HEK293T (cell line): Measurements from ENCODE around the gene TMEFF2.
"Not testable (repeated sequence)": the region's sequence is repeated elsewhere in the genome, so short reads cannot be mapped to it uniquely, and the experiment has no call there.

Source experiments
- CTCF ChIA-PET: fragments of 350-600 bp; formaldehyde crosslinking; extraction: SDS; loops from one replicate; lab custom pipeline; 2021; ENCODE audit warnings: antibody characterized with exemption, inconsistent platforms; lab: Yijun Ruan, JAX
- POLR2A ChIA-PET: fragments of 350-600 bp; formaldehyde crosslinking; extraction: SDS; loops from one replicate; lab custom pipeline; 2020; ENCODE audit warnings: antibody characterized with exemption, inconsistent platforms; lab: Yijun Ruan, JAX
- DNase-seq: peaks from one replicate; pipeline ENCODE4 v3.0.0; 2012; ENCODE audit warnings: mixed read lengths; ENCODE audit errors: extremely low spot score
- ARNT ChIP-seq: fragments of 450-650 bp; IDR thresholded peaks from 2 replicates; pipeline ENCODE4 v1.6.1; 2017; ENCODE audit warnings: mild to moderate bottlenecking
- BHLHE40 ChIP-seq: fragments of 450-650 bp; IDR thresholded peaks from 2 replicates; pipeline ENCODE4 v1.6.1; 2016; ENCODE audit warnings: mild to moderate bottlenecking, moderate library complexity, borderline replicate concordance
- CTBP1 ChIP-seq: fragments of 450-650 bp; IDR thresholded peaks from 2 replicates; pipeline ENCODE4 v1.6.1; 2016; ENCODE audit warnings: borderline replicate concordance
- ELF4 ChIP-seq: fragments of 450-650 bp; IDR thresholded peaks from 2 replicates; pipeline ENCODE4 v1.6.1; 2017; ENCODE audit warnings: antibody characterized with exemption
- FOXA1 ChIP-seq: fragments of 450-650 bp; IDR thresholded peaks from 2 replicates; pipeline ENCODE4 v1.6.1; 2016; ENCODE audit warnings: mild to moderate bottlenecking
- FOXK2 ChIP-seq: fragments of 450-650 bp; IDR thresholded peaks from 2 replicates; pipeline ENCODE4 v1.6.1; 2016; ENCODE audit warnings: mild to moderate bottlenecking
- FOXM1 ChIP-seq: fragments of 450-650 bp; IDR thresholded peaks from 2 replicates; pipeline ENCODE4 v1.6.1; 2017; ENCODE audit warnings: mild to moderate bottlenecking, borderline replicate concordance
- HDGF ChIP-seq: fragments of 450-650 bp; IDR thresholded peaks from 2 replicates; pipeline ENCODE4 v1.6.1; 2017; ENCODE audit warnings: antibody characterized with exemption, borderline replicate concordance
- L3MBTL2 ChIP-seq: fragments of 450-650 bp; conservative IDR thresholded peaks from 2 replicates; pipeline ENCODE4 v1.6.1; 2016; ENCODE audit warnings: mild to moderate bottlenecking
- LEF1 ChIP-seq: fragments of 450-650 bp; IDR thresholded peaks from 2 replicates; pipeline ENCODE4 v1.6.1; 2017; ENCODE audit warnings: mild to moderate bottlenecking, borderline replicate concordance
- NFRKB ChIP-seq: fragments of 450-650 bp; IDR thresholded peaks from 2 replicates; pipeline ENCODE4 v1.6.1; 2016; ENCODE audit warnings: mild to moderate bottlenecking, moderate library complexity
- PKNOX1 ChIP-seq: fragments of 450-650 bp; IDR thresholded peaks from 2 replicates; pipeline ENCODE4 v1.6.1; 2016
- SP1 ChIP-seq: fragments of 450-650 bp; IDR thresholded peaks from 2 replicates; pipeline ENCODE4 v1.6.1; 2017
- SUZ12 ChIP-seq: fragments of 450-650 bp; IDR thresholded peaks from 2 replicates; pipeline ENCODE4 v1.6.1; 2016; ENCODE audit warnings: mild to moderate bottlenecking
- TARDBP ChIP-seq: fragments of 450-650 bp; IDR thresholded peaks from 2 replicates; pipeline ENCODE4 v1.6.1; 2016
- ZNF384 ChIP-seq: fragments of 450-650 bp; IDR thresholded peaks from 2 replicates; pipeline ENCODE4 v1.6.1; 2016

TMEFF2 gene

GRCh38 chr2:192122141-192122540, 72.6 kb downstream of the TMEFF2 start:
- no peak for TF ChIP-seq HDGF
- TF ChIP-seq BHLHE40 = no peak
- no peak for TF ChIP-seq ELF4
- TF ChIP-seq LEF1 = no peak
- no peak for TF ChIP-seq FOXA1
- TF ChIP-seq FOXM1 = no peak
- ChIA-PET POLR2A (no interaction called here), CTCF (interaction anchor here (0.7 kb wide), 1 partner anchor 101 kb away, joined by 3 read pairs; no protein-coding TSS in a partner anchor)
- DNase-seq = no peak

DNA sequence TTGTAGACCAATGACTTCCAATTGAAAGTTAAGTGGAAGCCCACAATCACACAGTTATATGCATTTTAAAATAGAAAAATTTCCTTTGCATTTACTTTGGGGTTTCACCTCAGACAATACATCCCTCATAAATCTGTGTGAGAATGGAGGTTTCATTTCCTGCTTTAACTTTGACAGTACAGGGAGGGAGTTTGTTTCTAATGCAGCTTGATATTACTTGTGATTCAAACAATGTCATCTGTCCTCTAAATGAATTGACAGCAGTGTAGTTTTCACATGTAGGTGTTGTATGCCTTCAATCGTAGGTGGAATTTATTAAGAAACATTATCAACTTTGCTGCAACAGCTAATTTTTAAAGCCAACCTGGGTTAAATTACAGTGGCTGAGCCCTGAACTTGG, 75.2 kb downstream of the TMEFF2 start:
- no peak for DNase-seq
- CTCF ChIA-PET = no interaction called here
- TF ChIP-seq SP1 (no peak), ELF4 (no peak), HDGF (no peak), PKNOX1 (no peak), LEF1 (no peak), TARDBP (no peak), CTBP1 (no peak), L3MBTL2 (no peak), ARNT (no peak), NFRKB (no peak), ZNF384 (no peak), FOXM1 (no peak), FOXK2 (no peak), SUZ12 (no peak)
- POLR2A ChIA-PET = no interaction called here

DNA sequence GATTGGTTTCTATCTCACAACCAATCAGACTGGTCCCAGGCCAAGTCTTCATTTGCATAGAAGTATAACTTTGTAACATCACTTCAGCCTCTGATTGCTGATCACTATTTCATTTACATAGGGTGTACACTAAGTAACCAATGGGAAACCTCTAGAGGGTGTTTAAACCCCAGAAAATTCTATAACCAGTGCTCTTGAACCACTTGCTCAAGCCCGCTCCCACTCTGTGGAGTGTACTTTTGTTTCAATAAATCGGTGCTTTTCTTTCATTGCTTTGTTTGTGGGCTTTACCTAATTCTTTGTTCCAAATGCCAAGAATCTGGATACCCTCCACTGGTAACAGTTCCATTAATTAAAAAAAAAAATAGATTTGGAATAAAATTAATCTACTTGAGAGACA, 77.0 kb downstream of the TMEFF2 start:
- DNase-seq = no peak
- ChIA-PET POLR2A (no interaction called here), CTCF (no interaction called here)
- no peak for TF ChIP-seq FOXK2
- no peak for TF ChIP-seq SP1
- no peak for TF ChIP-seq BHLHE40
- TF ChIP-seq ZNF384 = no peak

DNA sequence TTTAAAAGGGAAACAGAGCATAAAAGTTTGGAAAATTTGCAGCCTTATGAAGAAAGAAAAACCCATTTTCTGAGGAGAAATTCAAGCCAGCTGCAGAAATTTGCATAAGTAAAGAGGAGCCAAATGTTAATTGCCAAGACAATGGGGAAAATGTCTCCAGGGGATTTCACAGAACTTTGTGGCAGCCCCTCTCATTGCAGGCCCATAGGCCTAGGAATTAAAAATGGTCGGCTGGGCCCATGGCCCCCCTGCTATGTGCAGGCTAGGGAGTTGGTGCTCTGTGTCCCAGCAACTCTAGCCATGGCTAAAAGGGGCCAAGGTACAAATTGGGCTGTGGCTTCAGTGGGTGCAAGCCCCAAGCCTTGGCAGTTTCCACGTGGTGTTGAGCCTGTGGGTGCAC, 83.2 kb downstream of the TMEFF2 start:
- DNase-seq, CTCF ChIA-PET, POLR2A ChIA-PET: not testable (repeated sequence)

DNA sequence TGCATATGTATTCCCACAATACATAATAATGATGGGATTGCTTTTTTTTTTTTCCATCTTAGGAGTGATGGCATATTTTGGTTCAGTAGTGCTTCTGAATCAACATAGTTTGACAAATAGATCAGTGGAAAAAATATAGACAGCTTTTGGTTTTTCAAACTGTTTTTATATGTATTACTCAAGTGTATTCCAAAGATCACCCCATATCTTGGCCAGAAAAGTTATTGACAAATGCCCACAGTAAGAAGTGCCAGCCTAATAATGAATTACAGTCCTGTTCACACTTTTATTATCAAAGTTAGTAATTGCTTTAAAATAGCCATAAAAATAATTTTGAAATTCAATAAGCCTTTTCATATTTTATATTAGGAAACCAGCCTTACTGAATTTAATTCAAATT, 95.0 kb downstream of the TMEFF2 start:
- DNase-seq = no peak
- no peak for TF ChIP-seq FOXK2
- no peak for TF ChIP-seq LEF1
- no peak for TF ChIP-seq BHLHE40
- TF ChIP-seq FOXM1 = no peak
- no peak for TF ChIP-seq ELF4
- no peak for TF ChIP-seq HDGF
- TF ChIP-seq CTBP1 = no peak
- no peak for TF ChIP-seq PKNOX1
- TF ChIP-seq FOXA1 = no peak
- TF ChIP-seq TARDBP = no peak
- CTCF ChIA-PET = no interaction called here
- POLR2A ChIA-PET = no interaction called here

- POLR2A ChIA-PET = no interaction called here
- CTCF ChIA-PET = no interaction called here
- DNase-seq = no peak
- TF ChIP-seq FOXA1 = no peak
- no peak for TF ChIP-seq TARDBP
- no peak for TF ChIP-seq SUZ12
- TF ChIP-seq FOXK2 = no peak
- TF ChIP-seq NFRKB = no peak
- TF ChIP-seq CTBP1 = no peak
Measured at GRCh38 chr2:192098814-192099491, 95.8 kb downstream of the TMEFF2 start.

- no peak for TF ChIP-seq LEF1
- TF ChIP-seq FOXM1 = no peak
- TF ChIP-seq L3MBTL2 = no peak
- TF ChIP-seq ARNT = no peak
- no peak for TF ChIP-seq SUZ12
- no peak for TF ChIP-seq ZNF384
- POLR2A ChIA-PET = no interaction called here
- DNase-seq = no peak
- CTCF ChIA-PET = no interaction called here
Measured at GRCh38 chr2:192091476-192091875, 103.3 kb downstream of the TMEFF2 start.

DNA sequence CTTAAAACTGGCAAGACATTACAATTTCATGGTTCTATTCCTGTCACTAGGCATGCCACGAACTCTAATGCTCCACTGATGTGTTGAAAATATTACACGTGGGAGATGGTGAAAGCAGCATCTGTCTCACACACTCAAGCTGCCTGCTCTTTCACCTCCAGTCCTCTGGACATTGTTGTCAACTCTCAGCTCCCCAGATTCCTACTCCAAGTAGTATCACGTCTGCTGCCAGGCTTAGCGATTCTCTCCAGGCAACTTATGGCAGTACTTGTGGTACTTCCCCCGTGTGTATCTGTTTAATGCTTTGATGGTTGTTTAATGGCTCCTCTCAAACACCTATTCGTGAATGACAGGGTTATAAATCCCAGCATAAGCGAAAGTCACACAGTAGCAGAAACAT, 103.8 kb downstream of the TMEFF2 start:
- POLR2A ChIA-PET = no interaction called here
- DNase-seq = no peak
- TF ChIP-seq SUZ12 = no peak
- TF ChIP-seq TARDBP = no peak
- TF ChIP-seq FOXM1 = no peak
- TF ChIP-seq BHLHE40 = no peak
- no peak for TF ChIP-seq NFRKB
- no peak for TF ChIP-seq FOXA1
- TF ChIP-seq SP1 = no peak
- no peak for TF ChIP-seq CTBP1
- TF ChIP-seq PKNOX1 = no peak
- no peak for TF ChIP-seq FOXK2
- TF ChIP-seq ZNF384 = no peak
- TF ChIP-seq HDGF = no peak
- TF ChIP-seq L3MBTL2 = no peak
- no peak for TF ChIP-seq ARNT
- TF ChIP-seq LEF1 = no peak
- CTCF ChIA-PET = no interaction called here
